DMS 273 (cell line): ENCODE results near the gene RPL29.

ENCODE experiments used
- DNase-seq: peaks from one replicate; lab custom pipeline; 2025; ENCODE audit not compliant: unreplicated experiment; lab: John Stamatoyannopoulos, UW

The RPL29 gene

GRCh38 chr3:51966016-51966415 is 29.7 kb downstream of the RPL29 start:
- DNase-seq: no peak

GRCh38 chr3:51964521-51964920 is 31.2 kb downstream of the RPL29 start:
- no peak for DNase-seq

- peak; percentile 63 for DNase-seq
Observed at GRCh38 chr3:51963951-51964451, 31.7 kb downstream of the RPL29 start.

GRCh38 chr3:51962854-51963530 is 32.7 kb downstream of the RPL29 start:
- DNase-seq: peak; percentile 56

- DNase-seq: peak; percentile 53
Observed at GRCh38 chr3:51961602-51962569, 33.8 kb downstream of the RPL29 start.

GRCh38 chr3:51961011-51961410 is 34.7 kb downstream of the RPL29 start:
- no peak for DNase-seq

- DNase-seq: no peak
Observed at GRCh38 chr3:51960386-51960785, 35.3 kb downstream of the RPL29 start.

- no peak for DNase-seq
Observed at GRCh38 chr3:51959651-51960050, 36.0 kb downstream of the RPL29 start.

- DNase-seq: no peak
Observed at GRCh38 chr3:51958603-51959521, 36.8 kb downstream of the RPL29 start.

- no peak for DNase-seq
Observed at GRCh38 chr3:51957520-51958205, 38.0 kb downstream of the RPL29 start.

GRCh38 chr3:51955893-51956770 is 39.6 kb downstream of the RPL29 start:
- peak; percentile 11 for DNase-seq

- DNase-seq: peak; percentile 46
Observed at GRCh38 chr3:51955175-51955892, 40.4 kb downstream of the RPL29 start, which contains the start of gene GPR62. Gene GPR62 (plus strand): TSS chr3:51955381. CDS start chr3:51955653, 272 bp downstream.

GRCh38 chr3:51954713-51955112 is 41.0 kb downstream of the RPL29 start:
- no peak for DNase-seq

GRCh38 chr3:51954105-51954504 is 41.6 kb downstream of the RPL29 start:
- DNase-seq: no peak

- DNase-seq: peak; percentile 26
Observed at GRCh38 chr3:51953445-51953844, 42.2 kb downstream of the RPL29 start.

- no peak for DNase-seq
Observed at GRCh38 chr3:51950899-51951298, 44.8 kb downstream of the RPL29 start.

GRCh38 chr3:51949121-51949520 is 46.6 kb downstream of the RPL29 start:
- no peak for DNase-seq

GRCh38 chr3:51948016-51948580 is 47.6 kb downstream of the RPL29 start:
- DNase-seq: no peak
